Keratinocyte (primary cell): ENCODE measurements around the gene ACSF3. TPM values are rescaled to one million over a fixed set of nuclear protein-coding genes. Genes with fewer than 3 reads are reported as not detected.

Source experiments
- DNase-seq: peaks from one replicate; pipeline ENCODE4 v3.0.0-alpha.2; 2011; ENCODE audit warnings: low read depth, missing footprints, low spot score
- FAIRE-seq: peaks from 2 replicates; lab custom pipeline; 2011; peaks lifted over from hg19 to GRCh38; lab: Jason Lieb, UNC
- H2AFZ ChIP-seq: 2 replicates; pipeline ENCODE4 v1.6.0; 2012; ENCODE audit warnings: low read length, control low read depth, inconsistent platforms; ENCODE audit not compliant: control insufficient read depth
- H3K27ac ChIP-seq: 2 replicates; pipeline ENCODE4 v1.5.1; 2011; ENCODE audit warnings: low read length; ENCODE audit not compliant: control insufficient read depth, insufficient read depth
- H3K27me3 ChIP-seq: 3 replicates; pipeline ENCODE4 v1.6.0; 2011; ENCODE audit warnings: low read length; ENCODE audit not compliant: control insufficient read depth, insufficient read depth; ENCODE audit errors: extremely low read depth
- H3K36me3 ChIP-seq, 2 experiments: 2 replicates in 1 of 2; 3 replicates in 1 of 2; pipeline ENCODE4 v1.5.1; 2011; ENCODE audit warnings: low read length in 2 of 2, mild to moderate bottlenecking in 1 of 2; ENCODE audit not compliant: control insufficient read depth in 2 of 2, insufficient read depth in 2 of 2; ENCODE audit errors: extremely low read depth in 1 of 2
- H3K4me1 ChIP-seq: 3 replicates; pipeline ENCODE4 v1.5.1; 2011; ENCODE audit warnings: low read length; ENCODE audit not compliant: control insufficient read depth, insufficient read depth; ENCODE audit errors: extremely low read depth
- H3K4me2 ChIP-seq: 3 replicates; pipeline ENCODE4 v1.6.0; 2011; ENCODE audit warnings: low read depth, low read length; ENCODE audit not compliant: control insufficient read depth, insufficient read depth; ENCODE audit errors: extremely low read depth
- H3K4me3 ChIP-seq, 3 experiments: fragments of 200-600 bp in 1 of 3; sonication (generic) in 1 of 3; 2 replicates in 2 of 3; 3 replicates in 1 of 3; pipeline ENCODE4 v1.5.1; 2011 to 2016; ENCODE audit warnings: low read length in 3 of 3, mild to moderate bottlenecking in 3 of 3, control low read depth in 2 of 3, inconsistent platforms in 1 of 3, low read depth in 1 of 3, mixed read lengths in 1 of 3, mixed run types in 1 of 3, moderate library complexity in 1 of 3; ENCODE audit not compliant: control insufficient read depth in 2 of 3, insufficient read depth in 2 of 3; ENCODE audit errors: extremely low read depth in 1 of 3
- H3K79me2 ChIP-seq: 2 replicates; pipeline ENCODE4 v1.6.0; 2012; ENCODE audit warnings: low read length; ENCODE audit not compliant: control insufficient read depth, insufficient read depth
- H3K9ac ChIP-seq: 3 replicates; pipeline ENCODE4 v1.6.0; 2011; ENCODE audit warnings: low read length; ENCODE audit not compliant: control insufficient read depth, insufficient read depth; ENCODE audit errors: extremely low read depth
- H3K9me1 ChIP-seq: 3 replicates; pipeline ENCODE4 v1.6.0; 2011; ENCODE audit warnings: low read length; ENCODE audit not compliant: control insufficient read depth, insufficient read depth; ENCODE audit errors: extremely low read depth
- H3K9me3 ChIP-seq: 2 replicates; pipeline ENCODE4 v1.5.1; 2012; ENCODE audit warnings: low read depth, low read length; ENCODE audit not compliant: control insufficient read depth
- H4K20me1 ChIP-seq: 3 replicates; pipeline ENCODE4 v1.6.0; 2011; ENCODE audit warnings: low read length; ENCODE audit not compliant: control insufficient read depth, insufficient read depth; ENCODE audit errors: extremely low read depth
- CTCF ChIP-seq, 3 experiments: IDR thresholded peaks in 1 of 3; conservative IDR thresholded peaks in 1 of 3; optimal IDR thresholded peaks in 1 of 3; 2 replicates in 2 of 3; 3 replicates in 1 of 3; pipeline versions ENCODE3 to v1.5.1; 2011; ENCODE audit warnings: low read length in 3 of 3, mild to moderate bottlenecking in 3 of 3, moderate library complexity in 2 of 3, control low read depth in 1 of 3, inconsistent platforms in 1 of 3; ENCODE audit not compliant: insufficient read depth in 2 of 3; ENCODE audit errors: extremely low read depth in 1 of 3
- EZH2 ChIP-seq: IDR thresholded peaks from one replicate; pipeline ENCODE4 v1.6.1; 2012; ENCODE audit warnings: inconsistent platforms, mild to moderate bottlenecking, low read length, moderate library complexity
- dilution Hi-C: fragments of 300-500 bp; cut with MboI; formaldehyde crosslinking; loops from one replicate; pipeline ENCODE4 v1.7.0; 2020; ENCODE audit warnings: low sequenced_read_pairs; ENCODE audit not compliant: extremely low pct_ligation_motif_present
- polyA plus RNA-seq, 5 experiments: library from polyadenylated mRNA; depleted of rRNA in 3 of 5; stranded (reverse) in 3 of 5; stranded (forward) in 1 of 5; unstranded in 1 of 5; fragments of >200 nt; gene quantifications; 1 replicate in 1 of 5; 2 replicates in 3 of 5; 3 replicates in 1 of 5; pipeline versions ENCODE4 v1.2.1 to v1.2.3, GENCODE V29; 2011 to 2012; ENCODE audit warnings: missing spikeins in 2 of 5, low read depth in 1 of 5, low replicate concordance in 1 of 5

Gene ACSF3
- polyA plus RNA-seq, 1 donor (not counting 4 experiments of a cell fraction or from before 2014, with no cell fraction given): 13.4 TPM

GRCh38 chr16:89060207-89060794, 33.4 kb upstream of the ACSF3 start:
- DNase-seq (no peak), FAIRE-seq (no peak)
- Histone ChIP-seq H3K79me2 (no peaks in the 10 kb centered on the region), H3K4me3 (no peak overlapping the region), H3K4me1 (no peaks in the 10 kb centered on the region), H3K9ac (no peak overlapping the region), H3K9me1 (no peaks in the 10 kb centered on the region), H3K36me3 (no peaks in the 10 kb centered on the region), H3K9me3 (no peaks in the 10 kb centered on the region), H4K20me1 (peaks cover 3% of the 10 kb centered on the region), H3K4me2 (no peak overlapping the region), H3K27me3 (peaks cover 20% of the 10 kb centered on the region), H3K27ac (no peak overlapping the region), H2AFZ (no peak overlapping the region)
- TF ChIP-seq EZH2 (no peak), CTCF (optimal IDR thresholded peaks at IDR 0.05 in 1 of 3, IDR thresholded peaks at IDR 0.05 in 1 of 3, conservative IDR thresholded peaks at IDR 0.05 in 1 of 3; ENCODE audit: extremely low read depth in 1 of 3, insufficient read depth in 2 of 3, low read length in 3 of 3) (no peak)
- dilution Hi-C loops: no loop called here

GRCh38 chr16:89061086-89061485, 32.6 kb upstream of the ACSF3 start:
- Histone ChIP-seq H3K27ac (no peak overlapping the region), H3K27me3 (peaks cover 17% of the 10 kb centered on the region), H3K4me1 (no peaks in the 10 kb centered on the region), H3K4me3 (no peak overlapping the region), H3K79me2 (no peaks in the 10 kb centered on the region), H3K36me3 (no peaks in the 10 kb centered on the region), H3K4me2 (no peak overlapping the region), H3K9ac (no peak overlapping the region), H3K9me3 (no peaks in the 10 kb centered on the region), H3K9me1 (no peaks in the 10 kb centered on the region), H2AFZ (no peak overlapping the region), H4K20me1 (peaks cover under 1% of the 10 kb centered on the region)
- TF ChIP-seq CTCF (optimal IDR thresholded peaks at IDR 0.05 in 1 of 3, IDR thresholded peaks at IDR 0.05 in 1 of 3, conservative IDR thresholded peaks at IDR 0.05 in 1 of 3; ENCODE audit: extremely low read depth in 1 of 3, insufficient read depth in 2 of 3, low read length in 3 of 3): no peak
- TF ChIP-seq EZH2: no peak
- FAIRE-seq (no peak), DNase-seq (no peak)
- dilution Hi-C loops: no loop called here
